OCI-LY1 (cell line): ENCODE measurements around the gene DCAF8L1.

Source experiments
- H2AFZ ChIP-seq: fragments of 200-600 bp; sonication (generic), shearing (Covaris generic); 2 replicates; pipeline ENCODE4 v1.6.0; 2014; ENCODE audit warnings: antibody characterized with exemption, mild to moderate bottlenecking, low read length
- H3F3A ChIP-seq: fragments of 200-600 bp; sonication (generic), shearing (Covaris generic); 2 replicates; pipeline ENCODE4 v1.6.0; 2014; ENCODE audit warnings: mild to moderate bottlenecking, antibody characterized with exemption, low read length, moderate library complexity; ENCODE audit not compliant: insufficient read depth
- H3K27ac ChIP-seq: fragments of 200-600 bp; sonication (generic); 2 replicates; pipeline ENCODE4 v1.5.1; 2014; ENCODE audit warnings: low read length, mixed run types, mild to moderate bottlenecking, low read depth; ENCODE audit not compliant: poor library complexity, severe bottlenecking
- H3K27me3 ChIP-seq: fragments of 200-600 bp; sonication (generic); 2 replicates; pipeline ENCODE4 v1.6.0; 2014; ENCODE audit warnings: antibody characterized with exemption, mild to moderate bottlenecking, low read length, moderate library complexity; ENCODE audit not compliant: insufficient read depth
- H3K36me3 ChIP-seq: fragments of 200-600 bp; sonication (generic); 2 replicates; pipeline ENCODE4 v1.6.1; 2014; ENCODE audit warnings: mild to moderate bottlenecking, antibody characterized with exemption, low read length, moderate library complexity, mixed read lengths; ENCODE audit not compliant: insufficient read depth
- H3K4me1 ChIP-seq: fragments of 200-600 bp; sonication (generic); 2 replicates; pipeline ENCODE4 v1.5.1; 2014; ENCODE audit warnings: mild to moderate bottlenecking, low read length, moderate library complexity; ENCODE audit not compliant: insufficient read depth, severe bottlenecking
- H3K4me2 ChIP-seq: fragments of 200-600 bp; sonication (generic), shearing (Covaris generic); 2 replicates; pipeline ENCODE4 v1.6.1; 2014; ENCODE audit warnings: low read length
- H3K4me3 ChIP-seq: fragments of 200-600 bp; sonication (generic); 2 replicates; pipeline ENCODE4 v1.5.1; 2014; ENCODE audit warnings: low read length, low read depth, mild to moderate bottlenecking, mixed read lengths; ENCODE audit not compliant: poor library complexity, severe bottlenecking
- H3K79me2 ChIP-seq: fragments of 200-600 bp; shearing (Covaris generic); 2 replicates; pipeline ENCODE4 v1.6.1; 2016; ENCODE audit warnings: mixed run types, low read length, mixed read lengths; ENCODE audit not compliant: insufficient read depth
- H3K9ac ChIP-seq: fragments of 200-600 bp; sonication (generic), shearing (Covaris generic); 2 replicates; pipeline ENCODE4 v1.6.1; 2014; ENCODE audit warnings: mild to moderate bottlenecking, low read length, mixed read lengths
- H3K9me2 ChIP-seq: fragments of 200-600 bp; sonication (generic), shearing (Covaris generic); 2 replicates; pipeline ENCODE4 v1.6.1; 2014; ENCODE audit warnings: low read depth, mild to moderate bottlenecking, low read length, mixed read lengths
- H3K9me3 ChIP-seq: fragments of 200-600 bp; shearing (Covaris generic); 2 replicates; pipeline ENCODE4 v1.6.1; 2014; ENCODE audit warnings: low read length, mixed read lengths
- H4K20me1 ChIP-seq: fragments of 200-600 bp; sonication (generic), shearing (Covaris generic); 2 replicates; pipeline ENCODE4 v1.6.0; 2016; ENCODE audit warnings: mild to moderate bottlenecking, low read length; ENCODE audit not compliant: insufficient read depth
- CTCF ChIP-seq: fragments of 200-600 bp; sonication (generic), shearing (Covaris generic); IDR thresholded peaks from 2 replicates; pipeline ENCODE4 v1.5.1; 2017; ENCODE audit warnings: mild to moderate bottlenecking, antibody characterized with exemption, low read length, moderate library complexity, mixed read lengths
- EZH2 ChIP-seq: fragments of 200-600 bp; sonication (generic), shearing (Covaris generic); IDR thresholded peaks from 2 replicates; pipeline ENCODE4 v1.8.0; 2017; ENCODE audit warnings: borderline replicate concordance, mixed run types, mild to moderate bottlenecking, antibody characterized with exemption, low read length, moderate library complexity, mixed read lengths

DCAF8L1 gene

GRCh38 chrX:28010875-28011274, 29.6 kb upstream of the DCAF8L1 start:
- Histone ChIP-seq H4K20me1 (no peaks in the 10 kb centered on the region), H3K36me3 (no peaks in the 10 kb centered on the region), H3K4me2 (no peak overlapping the region), H3K4me1 (no peaks in the 10 kb centered on the region), H2AFZ (no peak overlapping the region), H3K9me3 (no peaks in the 10 kb centered on the region), H3K79me2 (no peaks in the 10 kb centered on the region), H3K9ac (no peak overlapping the region), H3K27ac (no peak overlapping the region), H3K9me2 (no peaks in the 10 kb centered on the region), H3F3A (no peaks in the 10 kb centered on the region), H3K27me3 (no peaks in the 10 kb centered on the region), H3K4me3 (no peak overlapping the region)
- TF ChIP-seq CTCF (no peak), EZH2 (no peak)

- Histone ChIP-seq H3K27ac (no peak overlapping the region), H3K36me3 (no peaks in the 10 kb centered on the region), H3F3A (no peaks in the 10 kb centered on the region), H3K9me2 (no peaks in the 10 kb centered on the region), H4K20me1 (no peaks in the 10 kb centered on the region), H3K27me3 (no peaks in the 10 kb centered on the region), H3K4me2 (no peak overlapping the region), H2AFZ (no peak overlapping the region), H3K9ac (no peak overlapping the region), H3K4me1 (no peaks in the 10 kb centered on the region), H3K4me3 (no peak overlapping the region), H3K79me2 (no peaks in the 10 kb centered on the region), H3K9me3 (no peaks in the 10 kb centered on the region)
- TF ChIP-seq EZH2 (no peak), CTCF (no peak)
Observed at GRCh38 chrX:27998666-27999065, 17.4 kb upstream of the DCAF8L1 start.

GRCh38 chrX:27997622-27998021, 16.4 kb upstream of the DCAF8L1 start:
- Histone ChIP-seq H3K27ac (no peak overlapping the region), H3K79me2 (no peaks in the 10 kb centered on the region), H3K4me1 (no peaks in the 10 kb centered on the region), H3K36me3 (no peaks in the 10 kb centered on the region), H2AFZ (no peak overlapping the region), H3K4me2 (no peak overlapping the region), H3F3A (no peaks in the 10 kb centered on the region), H4K20me1 (no peaks in the 10 kb centered on the region), H3K4me3 (no peak overlapping the region), H3K27me3 (no peaks in the 10 kb centered on the region), H3K9me3 (no peaks in the 10 kb centered on the region), H3K9me2 (no peaks in the 10 kb centered on the region), H3K9ac (no peak overlapping the region)
- TF ChIP-seq EZH2 (no peak), CTCF (no peak)
